GM13976 (cell line): Measurements from ENCODE around the gene CCNY.
"Not testable (repeated sequence)": the region's sequence is repeated elsewhere in the genome, so short reads cannot be mapped to it uniquely, and the experiment has no call there.

Source experiments
- DNase-seq: peaks from one replicate; pipeline ENCODE4 v3.0.0; 2012; ENCODE audit warnings: low spot score
- in situ Hi-C: fragments of 300-500 bp; cut with MboI; formaldehyde crosslinking; loops from one replicate; pipeline ENCODE4 v1.12.0; 2022; ENCODE audit warnings: low sequenced_read_pairs, mixed read lengths, inconsistent platforms; ENCODE audit not compliant: unreplicated experiment
- TF ChIP-seq, protein P1 (sequence below): IDR thresholded peaks from 2 replicates; pipeline ENCODE4 v1.5.1; 2012; ENCODE audit warnings: borderline replicate concordance, mild to moderate bottlenecking; ENCODE audit not compliant: insufficient read depth; ENCODE audit errors: extremely low read depth, missing control alignments, control extremely low read depth

CCNY gene

DNA sequence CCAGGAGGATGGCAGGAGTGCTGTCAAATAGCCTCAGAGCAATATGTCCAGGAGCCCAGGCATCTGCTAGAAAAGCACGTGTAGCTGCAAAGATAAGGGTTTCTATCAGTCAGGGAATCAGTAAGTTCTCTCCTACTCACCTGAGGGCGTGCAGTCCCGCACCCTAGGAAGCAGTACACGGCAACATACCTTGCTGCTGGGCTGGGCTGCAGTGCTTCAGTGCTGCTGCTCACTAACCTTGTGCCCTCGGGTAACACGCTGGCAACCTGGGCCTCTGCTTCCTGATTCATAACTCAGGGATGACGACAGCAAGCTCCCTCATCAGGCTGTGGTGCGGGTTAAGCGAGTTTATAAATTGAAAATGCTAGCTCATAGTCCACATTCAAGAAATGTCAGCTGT lies 29.5 kb upstream of the CCNY start:
- in situ Hi-C loops: no loop called here
- TF ChIP-seq, protein P1, sequence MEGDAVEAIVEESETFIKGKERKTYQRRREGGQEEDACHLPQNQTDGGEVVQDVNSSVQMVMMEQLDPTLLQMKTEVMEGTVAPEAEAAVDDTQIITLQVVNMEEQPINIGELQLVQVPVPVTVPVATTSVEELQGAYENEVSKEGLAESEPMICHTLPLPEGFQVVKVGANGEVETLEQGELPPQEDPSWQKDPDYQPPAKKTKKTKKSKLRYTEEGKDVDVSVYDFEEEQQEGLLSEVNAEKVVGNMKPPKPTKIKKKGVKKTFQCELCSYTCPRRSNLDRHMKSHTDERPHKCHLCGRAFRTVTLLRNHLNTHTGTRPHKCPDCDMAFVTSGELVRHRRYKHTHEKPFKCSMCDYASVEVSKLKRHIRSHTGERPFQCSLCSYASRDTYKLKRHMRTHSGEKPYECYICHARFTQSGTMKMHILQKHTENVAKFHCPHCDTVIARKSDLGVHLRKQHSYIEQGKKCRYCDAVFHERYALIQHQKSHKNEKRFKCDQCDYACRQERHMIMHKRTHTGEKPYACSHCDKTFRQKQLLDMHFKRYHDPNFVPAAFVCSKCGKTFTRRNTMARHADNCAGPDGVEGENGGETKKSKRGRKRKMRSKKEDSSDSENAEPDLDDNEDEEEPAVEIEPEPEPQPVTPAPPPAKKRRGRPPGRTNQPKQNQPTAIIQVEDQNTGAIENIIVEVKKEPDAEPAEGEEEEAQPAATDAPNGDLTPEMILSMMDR: no peak
- no peak for DNase-seq

DNA sequence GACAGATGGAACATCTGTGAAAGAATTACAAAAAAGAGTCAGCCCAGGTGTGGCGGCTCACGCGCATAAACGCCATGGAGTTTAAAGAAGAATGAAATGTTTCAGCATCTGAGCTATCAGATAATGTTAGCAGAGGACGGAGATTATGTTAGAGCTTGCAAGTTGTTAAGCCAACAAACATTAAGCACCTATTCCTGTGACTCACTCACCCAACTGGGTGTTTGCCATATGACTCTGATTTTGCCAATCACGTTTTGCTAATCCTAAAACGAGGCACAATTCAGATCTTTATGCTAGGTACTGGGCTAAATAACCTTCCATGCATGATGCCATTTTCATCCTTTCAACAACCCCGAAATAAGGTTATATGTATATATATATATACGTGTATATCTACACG lies 29.0 kb upstream of the CCNY start:
- TF ChIP-seq, protein P1: no peak
- in situ Hi-C loops: no loop called here
- DNase-seq: no peak

DNA sequence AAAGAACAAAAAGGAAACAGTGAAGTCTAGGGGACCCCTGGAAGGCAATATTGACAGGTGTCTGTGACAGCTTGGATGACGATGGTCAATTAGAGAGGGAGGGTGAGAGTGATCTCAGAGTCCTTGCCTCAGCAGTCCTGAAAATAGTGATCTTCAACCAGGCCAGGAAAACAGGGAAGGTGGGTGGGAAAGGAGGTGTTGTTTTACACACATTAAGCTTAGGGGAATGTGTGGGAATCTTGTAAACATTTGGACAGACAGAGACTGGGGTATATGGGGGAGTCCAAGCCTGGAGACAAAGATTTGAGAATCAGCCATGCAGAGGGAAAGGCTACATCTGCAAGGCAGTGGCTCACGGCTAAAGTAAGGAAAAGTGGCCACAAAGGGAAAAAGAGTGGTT lies 27.5 kb upstream of the CCNY start:
- DNase-seq: no peak
- in situ Hi-C loops: no loop called here
- TF ChIP-seq, protein P1: no peak

DNA sequence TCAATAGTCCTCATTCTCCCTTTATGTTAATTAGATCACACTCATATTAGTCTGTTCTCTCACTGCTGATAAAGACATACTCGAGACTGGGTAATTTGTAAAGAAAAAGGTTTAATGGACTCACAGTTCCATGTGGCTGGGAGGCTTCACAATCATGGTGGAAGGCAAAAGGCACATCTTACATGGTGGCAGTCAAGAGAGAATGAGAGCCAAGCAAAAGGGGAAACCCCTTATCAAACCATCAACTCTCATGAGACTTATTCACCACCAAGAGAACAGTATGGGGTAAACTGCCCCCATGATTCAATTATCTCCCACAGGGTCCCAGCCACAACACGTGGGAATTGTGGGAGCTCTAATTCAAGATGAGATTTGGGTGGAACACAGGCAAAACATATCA lies 22.2 kb upstream of the CCNY start:
- DNase-seq, in situ Hi-C loops: not testable (repeated sequence)

DNA sequence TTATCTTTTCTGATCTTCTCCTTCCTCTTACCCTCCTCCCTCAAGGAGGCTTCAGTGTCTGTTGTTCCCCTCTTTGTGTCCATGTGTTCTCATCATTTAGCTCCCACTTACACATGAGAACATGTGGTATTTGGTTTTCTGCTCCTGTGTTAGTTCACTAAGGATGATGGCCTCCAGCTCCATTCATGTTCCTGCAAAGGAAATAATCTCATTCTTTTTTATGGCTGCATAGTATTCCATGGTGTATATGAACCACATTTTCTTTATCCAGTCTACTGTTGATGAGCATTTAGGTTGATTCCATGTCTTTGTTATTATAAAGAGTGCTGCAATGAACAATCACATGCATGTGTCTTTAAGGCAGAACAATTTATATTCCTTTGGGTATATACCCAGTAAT lies 21.1 kb upstream of the CCNY start:
- in situ Hi-C loops: not testable (repeated sequence)

DNA sequence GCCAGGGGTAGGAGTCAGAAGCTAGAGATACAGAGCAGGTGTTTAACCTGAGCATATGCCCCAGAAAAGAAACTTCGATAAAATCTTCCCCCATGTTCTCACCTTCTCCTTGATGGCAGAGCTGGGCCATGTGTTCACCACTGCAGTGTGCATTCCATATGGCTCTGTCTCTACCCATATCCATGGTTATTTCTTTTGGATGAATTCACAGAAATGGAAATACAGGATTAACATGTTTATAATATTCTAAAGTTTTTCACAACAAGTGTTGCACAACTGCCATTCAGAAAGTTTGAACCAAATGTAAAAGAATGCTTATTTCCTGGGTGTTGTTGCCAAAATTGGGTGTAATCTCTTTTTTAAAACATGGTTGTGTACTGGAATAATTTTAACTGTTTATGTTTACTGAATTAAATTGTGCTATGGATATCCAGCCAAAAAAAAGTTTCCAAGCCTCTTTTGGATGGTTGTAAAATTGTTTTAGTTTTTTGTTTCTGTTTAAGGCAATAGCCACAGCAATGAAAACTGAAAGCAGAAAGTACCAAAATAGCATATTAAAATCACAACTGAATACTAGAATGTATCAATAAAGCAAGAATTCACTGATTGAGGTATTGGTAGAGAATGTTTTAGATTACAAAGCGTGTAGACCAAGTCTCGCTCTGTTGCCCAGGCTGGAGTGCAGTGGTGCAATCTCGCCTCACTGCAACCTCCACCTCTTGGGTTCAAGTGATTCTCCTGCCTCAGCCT lies 19.9 kb upstream of the CCNY start:
- no peak for DNase-seq
- TF ChIP-seq, protein P1: no peak

More for the DNA sequence above, 21.1 kb upstream of the CCNY start:
- not testable (repeated sequence) for DNase-seq

DNA sequence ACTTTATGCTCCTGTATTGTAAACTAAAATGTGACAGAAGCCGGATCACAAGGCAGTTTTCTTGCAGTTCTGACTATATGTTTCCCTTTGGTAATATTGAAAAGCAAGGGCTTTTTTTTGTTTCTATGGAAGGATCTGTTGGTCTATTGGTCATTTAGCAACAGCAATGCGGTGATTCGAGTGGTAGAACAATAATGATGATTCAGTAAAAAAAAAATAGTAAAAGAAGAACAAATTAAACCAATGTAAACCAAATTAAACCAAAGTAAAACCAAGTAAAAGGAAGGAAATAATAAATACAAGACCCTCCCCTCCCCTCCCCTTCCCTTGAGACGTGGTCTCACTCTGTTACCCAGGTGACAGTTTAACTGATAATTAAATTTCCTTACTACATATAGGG lies 17.8 kb upstream of the CCNY start:
- no peak for DNase-seq
- in situ Hi-C loops: no loop called here
- TF ChIP-seq, protein P1: no peak

More for the DNA sequence above, 19.9 kb upstream of the CCNY start:
- in situ Hi-C loops: no loop called here

DNA sequence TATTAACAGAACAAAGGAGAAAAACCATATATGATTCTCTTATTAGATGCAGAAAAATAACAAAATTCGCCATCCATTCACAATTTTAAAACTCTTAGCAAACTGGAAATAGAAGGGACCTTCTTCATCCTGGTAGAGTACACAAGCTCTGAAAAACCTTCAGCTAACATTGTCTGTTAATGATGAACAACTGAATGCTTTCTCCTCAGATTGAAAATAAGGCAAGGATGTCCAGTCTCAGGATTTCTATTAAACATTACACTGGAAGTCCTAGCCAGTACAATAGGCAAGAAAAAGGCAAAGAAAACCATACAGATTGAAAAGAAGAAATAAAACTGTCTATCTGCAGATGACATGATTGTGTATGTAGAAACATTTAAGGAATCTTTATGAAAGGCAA lies 16.0 kb upstream of the CCNY start:
- in situ Hi-C loops: no loop called here
- DNase-seq: no peak
- TF ChIP-seq, protein P1: no peak
